Measurements from ENCODE around the gene BAZ2B.

DNA sequence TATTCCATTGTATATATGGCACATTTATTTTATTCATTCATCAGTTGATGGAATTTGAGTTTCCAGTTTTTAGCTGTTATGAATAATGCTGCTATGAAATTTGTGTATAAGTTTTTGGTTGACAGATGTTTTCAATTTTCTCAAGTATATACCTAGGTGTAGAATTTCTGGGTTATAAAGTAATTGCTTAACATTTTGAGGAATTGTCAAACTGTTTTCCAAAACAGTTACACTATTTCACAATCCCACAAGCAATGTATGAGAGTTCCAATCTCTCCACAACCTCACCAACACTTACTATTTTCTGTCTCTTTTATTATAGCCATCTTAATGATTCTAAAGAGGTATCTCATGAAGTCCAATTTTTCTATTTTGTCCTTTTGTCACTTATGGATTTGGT, 317.4 kb downstream of the BAZ2B start:
- TF ChIP-seq POLR2A (IDR thresholded peaks at IDR 0.05; ENCODE audit: low read depth, low read length) (no peak), POLR2AphosphoS5 (IDR thresholded peaks at IDR 0.05; ENCODE audit: low read depth, low read length) (no peak), TAF1 (IDR thresholded peaks at IDR 0.05; ENCODE audit: low read depth, low read length) (no peak), POU2F2 (IDR thresholded peaks at IDR 0.05; ENCODE audit: low read depth, low read length) (no peak), SPI1 (IDR thresholded peaks at IDR 0.05; ENCODE audit: low read depth, low read length) (no peak)
